Activated T-cell treated with anti-CD3 and anti-CD28 coated beads, Interleukin-2, amount 50 U/mL, for 72 hours (primary cell): ENCODE results near the gene TLR8. TPM values are rescaled to one million over a fixed set of nuclear protein-coding genes. Genes with fewer than 3 reads are reported as not detected.

ENCODE experiments used
- ATAC-seq, 2 donors: fragments of 150-1000 bp; cut with Tn5 transposase; replicated peaks in 1 of 2; 2 replicates each; pipeline ENCODE4 v1.10.0; 2021; ENCODE audit warnings: moderate library complexity in 2 of 2, mild to moderate bottlenecking in 1 of 2
- DNase-seq, 2 donors: peaks; one replicate each; pipeline ENCODE4 v3.0.0; 2021 to 2022; ENCODE audit warnings: mixed read lengths in 1 of 2
- H3K27ac Mint-ChIP-seq: one replicate; pipeline ENCODE4 v1.8.0; 2022; ENCODE audit warnings: mild to moderate bottlenecking, moderate library complexity, mixed read lengths
- H3K27me3 Mint-ChIP-seq: one replicate; pipeline ENCODE4 v1.8.0; 2022; ENCODE audit warnings: low read depth, mixed read lengths
- H3K36me3 Mint-ChIP-seq, 2 donors: one replicate each; pipeline ENCODE4 v1.8.0; 2022; ENCODE audit warnings: mixed read lengths in 2 of 2, mild to moderate bottlenecking in 1 of 2; ENCODE audit not compliant: insufficient read depth in 2 of 2
- H3K4me1 Mint-ChIP-seq: one replicate; pipeline ENCODE4 v1.8.0; 2022; ENCODE audit warnings: low read depth, mixed read lengths
- H3K4me3 Mint-ChIP-seq, 2 donors: one replicate each; pipeline ENCODE4 v1.8.0; 2022; ENCODE audit warnings: mild to moderate bottlenecking in 2 of 2, mixed read lengths in 2 of 2, moderate library complexity in 2 of 2
- H3K9me3 Mint-ChIP-seq, 2 donors: one replicate each; pipeline ENCODE4 v1.8.0; 2022; ENCODE audit warnings: mixed read lengths in 2 of 2
- total RNA-seq, 2 donors: library from RNA; stranded (reverse); gene quantifications; one replicate each; pipeline ENCODE4 v1.2.3, GENCODE V29; 2022

The TLR8 gene
- total RNA-seq, 2 donors from 2014 or later = not detected

DNA sequence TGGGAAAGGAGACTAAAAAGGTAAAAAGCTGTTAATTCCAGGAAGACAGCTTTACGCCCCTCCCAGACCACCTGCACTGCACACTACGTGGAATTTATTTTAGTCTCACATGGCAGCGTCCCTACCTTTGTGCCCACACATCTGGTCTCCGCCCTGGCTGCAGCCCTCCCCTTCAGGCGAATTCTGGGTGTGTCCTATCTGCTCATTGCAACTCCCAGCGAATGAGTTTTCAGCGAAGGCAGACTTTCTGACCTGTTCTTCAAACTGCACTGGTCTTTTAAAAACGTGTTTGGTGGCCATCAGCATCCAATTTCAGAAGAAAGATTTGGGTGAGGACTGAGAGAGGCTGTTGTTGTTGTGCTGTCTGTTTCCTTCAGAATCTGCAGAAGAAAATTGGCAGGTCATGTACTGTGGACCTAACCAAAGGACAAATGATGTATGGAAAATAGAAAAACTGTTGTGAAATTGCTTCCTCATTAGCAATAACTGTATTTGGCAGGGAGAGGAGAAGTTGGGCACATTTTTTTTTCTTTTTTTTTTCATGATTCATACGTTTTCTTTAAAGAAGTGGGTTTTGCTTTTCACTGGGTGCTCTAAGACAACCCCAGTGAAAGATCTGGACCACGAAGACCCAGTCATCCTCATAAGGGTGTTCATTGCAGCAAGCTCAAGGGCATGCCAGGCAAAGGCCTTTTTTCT, 4.2 kb downstream of the TLR8 start:
- peak overlapping the region in 1 of 2 donors; percentile 23 for H3K4me3 Mint-ChIP-seq
- ATAC-seq = peak; percentile 62 to 64
- no peaks in the 10 kb centered on the region for H3K9me3 Mint-ChIP-seq
- no peak for DNase-seq
- H3K27me3 Mint-ChIP-seq = peaks cover 28% of the 10 kb centered on the region
- H3K36me3 Mint-ChIP-seq = no peaks in the 10 kb centered on the region
- H3K27ac Mint-ChIP-seq = no peak overlapping the region
- H3K4me1 Mint-ChIP-seq = peaks cover 18% of the 10 kb centered on the region

DNA sequence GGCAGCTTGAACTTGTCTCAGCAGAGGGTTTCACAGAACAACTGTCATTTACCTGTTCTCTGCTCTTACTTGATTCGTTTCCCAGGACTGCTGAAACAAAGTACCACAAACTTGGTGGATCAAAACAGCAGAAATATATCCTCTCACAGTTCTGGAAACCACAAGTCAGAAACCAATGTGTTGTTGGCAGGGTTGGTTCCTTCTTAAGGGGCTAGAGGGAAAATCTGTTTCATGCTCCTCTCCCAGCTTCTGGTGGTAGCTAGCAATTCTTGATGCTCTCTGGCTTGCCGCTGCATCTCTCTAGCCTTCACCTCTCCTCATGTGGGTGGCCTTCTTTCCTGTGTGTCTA, 4.7 kb downstream of the TLR8 start:
- ATAC-seq (peak in 1 of 2 donors; percentile 11), DNase-seq (no peak)
- Mint-ChIP-seq H3K4me1 (peaks cover 18% of the 10 kb centered on the region), H3K4me3 (peak overlapping the region in 1 of 2 donors; percentile 23), H3K27ac (no peak overlapping the region), H3K9me3 (no peaks in the 10 kb centered on the region), H3K27me3 (peaks cover 28% of the 10 kb centered on the region), H3K36me3 (no peaks in the 10 kb centered on the region)

DNA sequence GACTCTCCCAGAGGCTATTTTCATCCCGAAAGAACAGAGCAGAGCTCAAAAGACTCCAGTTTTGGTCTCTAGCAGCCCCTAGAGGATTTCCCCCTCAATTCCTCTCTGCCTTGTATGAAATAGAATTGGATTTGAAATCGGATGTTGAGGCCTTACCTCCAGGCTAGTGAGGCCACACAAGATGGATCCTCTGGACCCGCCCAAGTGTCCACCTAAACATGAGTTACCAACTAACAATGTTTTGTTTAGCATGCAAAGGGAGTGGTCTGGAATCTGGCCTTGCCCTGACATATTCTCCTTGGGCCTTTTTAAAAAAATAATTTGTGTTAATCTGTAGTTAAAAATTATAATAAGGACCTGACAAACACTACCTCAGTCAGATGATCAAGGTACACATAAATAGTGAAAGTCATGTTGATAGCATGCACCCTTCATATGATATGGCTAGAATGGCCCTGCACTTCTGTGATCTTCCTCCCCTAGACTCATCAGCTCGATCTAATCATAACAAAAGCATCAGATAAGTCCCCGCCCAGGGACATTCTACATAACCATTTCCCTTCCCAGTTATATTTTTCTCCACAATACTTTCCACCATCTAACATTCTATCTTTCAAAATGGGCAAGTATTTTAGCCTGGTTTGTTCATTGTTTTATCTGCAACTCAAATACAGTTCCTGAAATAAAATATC, 6.5 kb downstream of the TLR8 start:
- Mint-ChIP-seq H3K4me1 (peaks cover 18% of the 10 kb centered on the region), H3K9me3 (no peaks in the 10 kb centered on the region), H3K4me3 (no peak overlapping the region), H3K36me3 (no peaks in the 10 kb centered on the region), H3K27ac (no peak overlapping the region), H3K27me3 (peaks cover 28% of the 10 kb centered on the region)
- ATAC-seq (no peak), DNase-seq (no peak)

DNA sequence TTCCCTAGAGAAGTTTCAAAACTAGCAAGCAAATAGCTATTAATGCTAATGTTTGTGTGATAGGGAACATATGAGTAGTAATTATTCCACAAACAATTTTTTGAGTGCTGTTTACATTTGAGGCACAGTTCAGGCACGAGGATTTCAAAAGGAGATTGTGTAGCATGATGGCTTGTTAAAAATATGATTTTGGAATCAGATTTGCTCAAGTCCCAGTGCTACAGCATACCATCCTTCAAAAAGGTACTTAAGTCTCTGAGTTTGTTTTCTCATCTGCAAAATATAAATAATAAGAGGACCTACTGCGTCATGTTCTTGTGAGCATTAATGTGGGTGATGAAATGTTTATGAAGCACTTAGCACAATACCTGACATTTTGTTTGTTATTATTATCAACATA, 11.3 kb downstream of the TLR8 start:
- Mint-ChIP-seq H3K36me3 (no peaks in the 10 kb centered on the region), H3K4me3 (no peak overlapping the region), H3K4me1 (no peaks in the 10 kb centered on the region), H3K27me3 (peaks cover 39% of the 10 kb centered on the region), H3K9me3 (no peaks in the 10 kb centered on the region), H3K27ac (no peak overlapping the region)
- ATAC-seq = no peak
- DNase-seq = no peak

DNA sequence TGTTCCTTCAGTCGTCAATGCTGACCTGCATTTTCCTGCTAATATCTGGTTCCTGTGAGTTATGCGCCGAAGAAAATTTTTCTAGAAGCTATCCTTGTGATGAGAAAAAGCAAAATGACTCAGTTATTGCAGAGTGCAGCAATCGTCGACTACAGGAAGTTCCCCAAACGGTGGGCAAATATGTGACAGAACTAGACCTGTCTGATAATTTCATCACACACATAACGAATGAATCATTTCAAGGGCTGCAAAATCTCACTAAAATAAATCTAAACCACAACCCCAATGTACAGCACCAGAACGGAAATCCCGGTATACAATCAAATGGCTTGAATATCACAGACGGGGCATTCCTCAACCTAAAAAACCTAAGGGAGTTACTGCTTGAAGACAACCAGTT, 12.6 kb downstream of the TLR8 start:
- ATAC-seq (peak; percentile 52 to 80), DNase-seq (peak in 1 of 2 donors; percentile 3)
- peaks cover 42% of the 10 kb centered on the region for H3K27me3 Mint-ChIP-seq
- H3K4me3 Mint-ChIP-seq = peak overlapping the region in 1 of 2 donors; percentile 17
- no peaks in the 10 kb centered on the region for H3K4me1 Mint-ChIP-seq
- no peak overlapping the region for H3K27ac Mint-ChIP-seq
- no peaks in the 10 kb centered on the region for H3K36me3 Mint-ChIP-seq
- H3K9me3 Mint-ChIP-seq = no peaks in the 10 kb centered on the region

DNA sequence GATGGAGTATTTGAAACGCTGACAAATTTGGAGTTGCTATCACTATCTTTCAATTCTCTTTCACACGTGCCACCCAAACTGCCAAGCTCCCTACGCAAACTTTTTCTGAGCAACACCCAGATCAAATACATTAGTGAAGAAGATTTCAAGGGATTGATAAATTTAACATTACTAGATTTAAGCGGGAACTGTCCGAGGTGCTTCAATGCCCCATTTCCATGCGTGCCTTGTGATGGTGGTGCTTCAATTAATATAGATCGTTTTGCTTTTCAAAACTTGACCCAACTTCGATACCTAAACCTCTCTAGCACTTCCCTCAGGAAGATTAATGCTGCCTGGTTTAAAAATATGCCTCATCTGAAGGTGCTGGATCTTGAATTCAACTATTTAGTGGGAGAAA, 13.2 kb downstream of the TLR8 start:
- H3K36me3 Mint-ChIP-seq = no peaks in the 10 kb centered on the region
- H3K27ac Mint-ChIP-seq = no peak overlapping the region
- peaks cover 43% of the 10 kb centered on the region for H3K27me3 Mint-ChIP-seq
- H3K4me3 Mint-ChIP-seq = no peak overlapping the region
- ATAC-seq (no peak), DNase-seq (no peak)
- no peaks in the 10 kb centered on the region for H3K9me3 Mint-ChIP-seq
- H3K4me1 Mint-ChIP-seq = no peaks in the 10 kb centered on the region

DNA sequence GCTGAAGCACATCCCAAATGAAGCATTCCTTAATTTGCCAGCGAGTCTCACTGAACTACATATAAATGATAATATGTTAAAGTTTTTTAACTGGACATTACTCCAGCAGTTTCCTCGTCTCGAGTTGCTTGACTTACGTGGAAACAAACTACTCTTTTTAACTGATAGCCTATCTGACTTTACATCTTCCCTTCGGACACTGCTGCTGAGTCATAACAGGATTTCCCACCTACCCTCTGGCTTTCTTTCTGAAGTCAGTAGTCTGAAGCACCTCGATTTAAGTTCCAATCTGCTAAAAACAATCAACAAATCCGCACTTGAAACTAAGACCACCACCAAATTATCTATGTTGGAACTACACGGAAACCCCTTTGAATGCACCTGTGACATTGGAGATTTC, 14.6 kb downstream of the TLR8 start:
- H3K36me3 Mint-ChIP-seq = no peaks in the 10 kb centered on the region
- ATAC-seq (no peak), DNase-seq (no peak)
- H3K4me3 Mint-ChIP-seq = no peak overlapping the region
- no peaks in the 10 kb centered on the region for H3K4me1 Mint-ChIP-seq
- H3K27ac Mint-ChIP-seq = no peak overlapping the region
- H3K9me3 Mint-ChIP-seq = no peaks in the 10 kb centered on the region
- H3K27me3 Mint-ChIP-seq = peaks cover 50% of the 10 kb centered on the region

DNA sequence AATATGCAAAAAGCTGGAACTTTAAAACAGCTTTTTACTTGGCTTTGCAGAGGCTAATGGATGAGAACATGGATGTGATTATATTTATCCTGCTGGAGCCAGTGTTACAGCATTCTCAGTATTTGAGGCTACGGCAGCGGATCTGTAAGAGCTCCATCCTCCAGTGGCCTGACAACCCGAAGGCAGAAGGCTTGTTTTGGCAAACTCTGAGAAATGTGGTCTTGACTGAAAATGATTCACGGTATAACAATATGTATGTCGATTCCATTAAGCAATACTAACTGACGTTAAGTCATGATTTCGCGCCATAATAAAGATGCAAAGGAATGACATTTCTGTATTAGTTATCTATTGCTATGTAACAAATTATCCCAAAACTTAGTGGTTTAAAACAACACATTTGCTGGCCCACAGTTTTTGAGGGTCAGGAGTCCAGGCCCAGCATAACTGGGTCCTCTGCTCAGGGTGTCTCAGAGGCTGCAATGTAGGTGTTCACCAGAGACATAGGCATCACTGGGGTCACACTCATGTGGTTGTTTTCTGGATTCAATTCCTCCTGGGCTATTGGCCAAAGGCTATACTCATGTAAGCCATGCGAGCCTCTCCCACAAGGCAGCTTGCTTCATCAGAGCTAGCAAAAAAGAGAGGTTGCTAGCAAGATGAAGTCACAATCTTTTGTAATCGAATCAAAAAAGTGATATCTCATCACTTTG, 15.6 kb downstream of the TLR8 start:
- no peak overlapping the region for H3K4me3 Mint-ChIP-seq
- no peaks in the 10 kb centered on the region for H3K9me3 Mint-ChIP-seq
- ATAC-seq (no peak), DNase-seq (no peak)
- no peaks in the 10 kb centered on the region for H3K4me1 Mint-ChIP-seq
- no peaks in the 10 kb centered on the region for H3K36me3 Mint-ChIP-seq
- peaks cover 53% of the 10 kb centered on the region for H3K27me3 Mint-ChIP-seq
- no peak overlapping the region for H3K27ac Mint-ChIP-seq

DNA sequence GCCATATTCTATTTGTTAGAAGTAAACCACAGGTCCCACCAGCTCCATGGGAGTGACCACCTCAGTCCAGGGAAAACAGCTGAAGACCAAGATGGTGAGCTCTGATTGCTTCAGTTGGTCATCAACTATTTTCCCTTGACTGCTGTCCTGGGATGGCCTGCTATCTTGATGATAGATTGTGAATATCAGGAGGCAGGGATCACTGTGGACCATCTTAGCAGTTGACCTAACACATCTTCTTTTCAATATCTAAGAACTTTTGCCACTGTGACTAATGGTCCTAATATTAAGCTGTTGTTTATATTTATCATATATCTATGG, 16.1 kb downstream of the TLR8 start:
- Mint-ChIP-seq H3K27ac (no peak overlapping the region), H3K9me3 (no peaks in the 10 kb centered on the region), H3K27me3 (peaks cover 53% of the 10 kb centered on the region), H3K4me1 (no peaks in the 10 kb centered on the region), H3K36me3 (no peaks in the 10 kb centered on the region), H3K4me3 (no peak overlapping the region)
- DNase-seq (no peak), ATAC-seq (no peak)

DNA sequence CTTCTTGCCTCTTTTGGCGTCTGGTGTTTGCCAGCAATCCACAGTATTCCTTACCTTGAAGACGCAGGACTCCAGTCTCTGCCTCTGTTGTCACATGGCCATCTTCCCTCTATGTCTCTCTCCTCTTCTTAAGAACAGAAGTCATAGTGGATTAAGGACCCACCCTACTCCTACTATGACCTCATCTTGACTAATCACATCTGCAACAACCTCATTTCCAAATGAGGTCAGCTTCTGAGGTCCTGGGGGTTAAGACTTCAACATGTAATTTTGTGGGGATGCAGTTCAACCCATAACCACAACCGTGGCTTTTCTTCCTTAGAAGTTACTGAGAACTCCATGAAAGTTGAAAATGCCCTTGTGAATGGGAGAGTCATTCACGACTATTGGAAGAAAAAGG, 23.3 kb downstream of the TLR8 start:
- Mint-ChIP-seq H3K4me3 (no peak overlapping the region), H3K36me3 (no peaks in the 10 kb centered on the region), H3K9me3 (peaks cover 0 to 8% of the 10 kb centered on the region in 2 donors), H3K27ac (no peak overlapping the region), H3K27me3 (peaks cover 57% of the 10 kb centered on the region), H3K4me1 (peaks cover 8% of the 10 kb centered on the region)
- ATAC-seq = peak; percentile 51 to 62
- DNase-seq = no peak

DNA sequence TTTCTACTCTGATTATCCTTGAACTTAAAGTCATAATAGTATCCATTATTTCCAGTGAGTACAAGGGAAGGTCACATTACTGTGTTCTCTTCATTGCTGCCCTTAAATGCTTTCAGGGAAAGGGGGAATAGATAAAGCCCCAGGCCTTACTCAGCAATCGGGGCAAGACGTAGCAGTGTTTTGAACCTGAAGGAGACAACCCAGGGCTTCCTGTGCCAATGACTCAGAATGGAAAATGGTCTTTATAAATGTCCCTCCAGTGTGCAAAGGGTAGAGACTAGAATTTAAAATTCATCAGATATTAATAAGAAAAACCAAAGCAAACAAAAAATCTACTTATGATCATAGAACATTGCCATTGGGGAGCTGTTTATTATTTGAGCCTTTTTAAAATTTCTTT, 23.7 kb downstream of the TLR8 start:
- no peaks in the 10 kb centered on the region for H3K36me3 Mint-ChIP-seq
- no peak overlapping the region for H3K4me3 Mint-ChIP-seq
- no peak for DNase-seq
- H3K4me1 Mint-ChIP-seq = peaks cover 8% of the 10 kb centered on the region
- H3K27me3 Mint-ChIP-seq = peaks cover 57% of the 10 kb centered on the region
- H3K27ac Mint-ChIP-seq = no peak overlapping the region
- H3K9me3 Mint-ChIP-seq = peaks cover 0 to 8% of the 10 kb centered on the region in 2 donors
- ATAC-seq = no peak

DNA sequence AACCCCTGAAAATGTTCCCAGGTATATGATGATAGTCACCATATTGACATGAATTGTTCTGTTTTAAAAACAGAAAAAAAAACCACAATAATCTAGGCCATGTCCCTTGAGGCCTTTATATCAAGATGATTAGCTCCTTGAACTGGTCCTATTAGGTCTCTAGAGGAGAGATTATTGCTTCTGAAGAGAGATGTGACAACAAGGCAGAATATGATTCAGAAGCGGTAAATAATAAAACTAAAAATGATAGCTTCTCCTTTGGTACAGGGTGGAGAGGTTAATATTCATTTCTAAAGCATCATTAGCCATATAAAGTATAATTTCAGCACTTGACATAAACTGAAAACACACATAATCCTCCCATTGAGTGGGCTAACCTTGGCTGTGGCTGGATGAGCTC, 25.8 kb downstream of the TLR8 start:
- peaks cover 8% of the 10 kb centered on the region for H3K4me1 Mint-ChIP-seq
- H3K27me3 Mint-ChIP-seq = peaks cover 51% of the 10 kb centered on the region
- no peak for ATAC-seq
- H3K4me3 Mint-ChIP-seq = no peak overlapping the region
- DNase-seq = no peak
- peaks cover 0 to 8% of the 10 kb centered on the region in 2 donors for H3K9me3 Mint-ChIP-seq
- H3K36me3 Mint-ChIP-seq = no peaks in the 10 kb centered on the region
- H3K27ac Mint-ChIP-seq = no peak overlapping the region

DNA sequence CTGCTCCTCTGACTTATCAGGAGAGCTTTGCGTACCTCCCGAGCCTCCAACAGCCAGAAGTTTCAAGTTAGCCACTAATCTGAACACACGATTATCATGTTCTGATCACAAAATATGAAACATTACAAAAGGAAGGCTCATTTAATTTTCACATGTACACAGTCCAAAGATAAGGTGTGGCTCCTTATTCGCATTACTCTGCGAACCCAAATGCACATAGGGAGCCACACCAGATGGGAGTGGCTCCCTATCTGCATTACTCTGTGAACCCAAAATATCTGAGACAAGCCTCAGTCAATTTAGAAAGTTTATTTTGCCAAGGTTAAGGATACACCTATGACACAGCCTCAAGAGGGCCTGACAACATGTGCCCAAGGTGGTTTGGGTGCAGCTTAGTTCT, 28.4 kb downstream of the TLR8 start:
- H3K27ac Mint-ChIP-seq = no peak overlapping the region
- H3K36me3 Mint-ChIP-seq = no peaks in the 10 kb centered on the region
- H3K9me3 Mint-ChIP-seq = peaks cover 0 to 8% of the 10 kb centered on the region in 2 donors
- H3K27me3 Mint-ChIP-seq = peaks cover 57% of the 10 kb centered on the region
- ATAC-seq (no peak), DNase-seq (no peak)
- no peak overlapping the region for H3K4me3 Mint-ChIP-seq
- peaks cover 3% of the 10 kb centered on the region for H3K4me1 Mint-ChIP-seq
